HG02973 (cell line): ENCODE data around the gene PRKCE.
A peak's percentile ranks its signal among the peaks of the same experiment; 100 is the strongest.

Experiments
- ATAC-seq: cut with Tn5 transposase; IDR thresholded peaks from one replicate; pipeline ENCODE4 v1.9.1; 2021; ENCODE audit warnings: moderate library complexity; ENCODE audit not compliant: unreplicated experiment

PRKCE gene

DNA sequence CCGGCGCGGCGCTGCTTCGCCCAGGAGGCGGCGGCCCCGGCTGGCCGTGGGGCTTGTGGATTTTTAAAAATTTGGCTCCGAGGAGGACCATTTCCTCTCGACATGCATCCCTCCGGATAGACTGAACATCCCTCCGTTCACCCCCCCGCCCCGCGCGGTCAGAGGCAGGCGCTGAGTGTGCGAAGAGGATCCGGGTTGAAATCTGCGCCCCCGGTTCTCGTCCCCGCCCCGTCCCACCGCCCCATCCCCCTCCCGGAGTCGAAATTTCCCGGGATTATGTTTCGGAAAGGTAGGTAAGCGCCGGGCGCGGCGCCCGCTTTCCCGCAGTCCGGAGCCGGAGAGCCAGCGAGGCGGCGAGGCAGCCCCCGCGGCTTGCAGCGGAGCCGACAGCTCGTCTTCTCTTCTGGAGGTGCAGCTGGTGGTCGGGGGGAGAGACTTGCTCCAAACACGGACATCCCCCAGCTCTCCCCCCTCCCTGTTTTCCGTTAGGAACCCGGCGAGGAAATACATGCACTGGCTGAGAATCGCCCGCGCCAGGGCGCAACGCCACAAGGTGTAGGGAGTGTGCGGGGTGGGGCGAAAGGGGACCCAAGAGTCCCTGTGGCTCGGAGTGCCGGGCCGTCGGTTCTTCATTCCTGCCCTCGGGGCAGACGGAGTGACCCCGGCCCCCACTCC lies at the start of gene PRKCE:
PRKCE (plus strand) TSS at position 261 of the 675 bp plus-strand sequence.
- peak; percentile 5 for ATAC-seq

DNA sequence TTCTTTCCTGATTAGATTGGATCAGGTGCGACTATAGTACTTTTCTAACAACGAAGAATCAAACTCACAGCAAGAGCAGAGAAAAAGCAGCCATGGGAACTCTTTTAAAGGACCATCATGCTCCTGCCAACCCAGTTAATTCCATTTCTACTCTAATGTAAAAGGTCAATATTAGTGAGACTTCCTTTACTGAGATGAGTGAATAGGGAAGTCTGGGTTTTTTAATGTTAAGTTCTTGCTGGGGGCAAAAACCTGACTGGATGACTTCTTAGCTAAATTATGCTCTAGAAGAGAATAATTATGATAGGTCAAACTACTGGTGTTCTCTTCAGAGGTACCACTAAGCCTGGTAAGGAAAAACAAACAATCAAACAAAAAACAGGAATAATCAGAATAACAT lies 48.9 kb upstream of the PRKCE start:
- ATAC-seq: no peak

DNA sequence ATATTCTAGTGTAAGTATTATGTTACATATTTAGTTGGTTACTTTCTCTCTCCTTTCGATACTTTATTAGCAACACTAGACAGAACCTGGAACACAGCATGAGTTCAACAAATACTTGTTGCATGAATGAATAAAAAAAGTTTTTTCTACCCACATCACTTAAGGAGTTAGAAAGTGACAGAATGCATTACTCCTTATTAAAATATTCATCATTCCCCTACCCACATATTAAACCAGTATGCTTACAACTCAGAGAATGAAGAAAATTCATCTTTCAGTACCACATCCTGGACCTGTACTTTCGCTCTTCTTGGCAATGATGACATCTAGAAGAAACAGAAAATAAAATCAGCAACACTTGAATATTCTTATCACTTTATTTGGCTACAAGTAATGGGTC lies 46.4 kb upstream of the PRKCE start:
- no peak for ATAC-seq

- no peak for ATAC-seq
These were observed 44.7 kb upstream of the PRKCE start for GRCh38 chr2:45606796-45607195.

DNA sequence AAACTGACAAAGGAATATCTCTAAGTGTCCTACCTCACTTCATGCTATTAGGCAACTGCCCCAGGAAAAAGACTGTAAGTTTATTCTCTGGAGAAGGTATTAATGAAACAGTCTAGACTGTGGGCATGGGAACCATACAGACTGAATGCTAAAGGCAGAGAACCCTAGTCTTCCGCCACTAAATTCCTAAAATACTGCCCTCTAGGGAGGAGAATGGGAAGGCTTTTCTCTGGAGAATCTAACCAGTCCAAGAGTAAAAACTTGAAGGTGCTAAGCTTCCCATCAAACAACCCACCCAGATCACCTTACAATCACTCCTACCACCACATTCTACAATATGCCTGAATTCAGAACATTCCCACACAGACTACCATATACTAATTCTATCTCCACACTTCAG lies 43.8 kb upstream of the PRKCE start:
- ATAC-seq: no peak

DNA sequence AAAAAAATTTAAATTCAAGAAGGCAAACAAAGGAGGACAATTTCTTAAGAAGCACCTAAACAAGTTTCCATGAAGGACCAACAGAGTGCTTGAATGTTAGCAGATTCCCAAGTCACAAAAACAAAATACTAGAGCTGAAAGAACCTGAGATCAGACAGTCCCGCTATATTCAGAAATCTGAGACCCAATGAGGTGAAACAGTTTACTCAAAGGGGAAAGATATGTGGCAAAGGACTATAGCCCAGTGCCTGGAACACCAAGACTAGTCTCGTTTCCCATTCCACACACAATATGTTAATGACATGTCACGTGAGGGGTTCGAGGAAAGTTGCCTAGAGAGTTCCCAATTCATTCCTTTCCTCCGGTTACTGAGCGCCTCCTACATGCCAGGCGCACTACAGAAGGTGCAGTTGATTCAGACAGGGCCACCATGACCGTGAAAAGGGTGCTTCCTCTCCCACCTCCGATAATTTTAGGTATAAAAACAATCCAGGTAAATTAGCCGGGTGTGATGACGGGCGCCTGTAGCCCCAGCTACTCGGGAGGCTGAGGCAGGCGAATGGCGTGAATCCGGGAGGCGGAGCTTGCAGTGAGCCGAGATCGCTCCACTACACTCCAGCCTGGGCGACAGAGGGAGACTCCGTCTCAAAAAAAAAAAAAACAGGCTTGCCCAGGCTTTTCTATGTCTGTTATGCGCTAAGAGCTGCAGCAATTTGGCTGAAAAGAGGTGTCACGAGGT lies 41.0 kb upstream of the PRKCE start:
- peak; percentile 36 for ATAC-seq

- peak; percentile 93 for ATAC-seq
These were observed 40.2 kb upstream of the PRKCE start, which contains the start of gene SRBD1 for GRCh38 chr2:45611020-45611859. Gene SRBD1 (minus strand): TSS chr2:45611267. CDS start chr2:45605441, 5,826 bp downstream.

DNA sequence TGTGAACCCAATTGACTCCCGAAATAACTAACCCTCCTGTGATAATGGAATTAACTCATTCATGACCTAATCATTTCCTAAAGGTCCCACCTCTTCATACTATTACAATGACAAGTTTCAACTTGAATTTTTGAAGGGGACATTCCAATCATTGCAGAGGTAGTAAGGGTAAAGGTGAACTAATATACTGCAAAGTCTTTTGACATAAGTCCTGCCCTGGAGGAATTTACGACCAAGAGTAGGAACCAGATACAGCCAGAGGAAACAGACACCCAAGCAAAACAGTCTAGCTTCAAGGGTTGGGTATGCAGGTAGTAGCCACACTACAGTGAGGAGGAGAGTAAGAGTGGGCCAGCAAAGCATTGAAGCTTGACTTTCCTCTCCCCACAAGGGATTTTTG lies 39.2 kb upstream of the PRKCE start:
- no peak for ATAC-seq

DNA sequence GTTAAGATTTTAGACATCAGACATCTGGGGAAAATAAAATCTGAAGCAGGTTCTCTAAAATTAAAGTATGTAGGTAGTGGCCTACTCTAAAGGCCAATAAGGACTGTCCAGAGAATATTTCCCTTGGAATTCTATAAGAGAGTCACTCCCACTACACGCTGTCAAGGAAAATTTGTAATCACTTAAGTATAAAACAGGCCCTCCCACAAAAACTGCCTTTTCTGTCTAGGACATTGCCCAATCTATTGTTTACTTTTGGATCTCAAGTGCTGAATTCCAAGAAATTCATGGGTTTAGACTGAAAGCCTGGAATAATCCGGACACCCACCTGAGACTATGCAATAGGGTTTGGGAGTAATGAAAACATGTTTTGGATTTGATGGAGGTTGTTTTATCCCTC lies 38.7 kb upstream of the PRKCE start:
- no peak for ATAC-seq

- no peak for ATAC-seq
These were observed 37.1 kb upstream of the PRKCE start for GRCh38 chr2:45614330-45614729.

DNA sequence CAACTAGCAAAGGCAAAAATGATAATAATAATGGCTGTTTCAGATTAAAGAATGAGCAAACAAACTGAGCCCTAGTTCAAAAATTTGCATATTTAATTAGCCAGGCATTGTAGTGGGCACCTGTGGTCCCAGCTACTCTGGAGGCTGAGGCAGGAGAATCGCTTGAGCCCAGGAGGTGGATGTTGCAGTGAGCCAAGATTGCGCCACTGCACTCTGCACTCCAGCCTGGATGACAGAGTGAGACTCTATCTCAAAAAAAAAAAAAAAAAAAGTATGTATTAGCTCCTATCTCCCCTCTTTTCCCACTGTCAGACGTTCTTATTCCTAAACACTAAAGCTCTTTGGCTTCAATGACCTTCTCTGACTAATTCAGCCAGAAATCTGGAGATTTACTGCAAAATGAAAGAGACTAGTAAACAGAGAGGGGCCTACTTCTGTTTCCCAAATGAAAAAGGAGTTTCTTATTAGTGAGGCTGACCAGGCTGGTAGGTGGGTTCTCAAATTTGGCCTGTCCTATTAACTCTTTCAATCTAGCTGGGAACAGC lies 36.5 kb upstream of the PRKCE start:
- no peak for ATAC-seq

- ATAC-seq: no peak
These were observed 34.6 kb upstream of the PRKCE start for GRCh38 chr2:45616658-45617411.

- ATAC-seq: no peak
These were observed 34.0 kb upstream of the PRKCE start for GRCh38 chr2:45617496-45617895.

DNA sequence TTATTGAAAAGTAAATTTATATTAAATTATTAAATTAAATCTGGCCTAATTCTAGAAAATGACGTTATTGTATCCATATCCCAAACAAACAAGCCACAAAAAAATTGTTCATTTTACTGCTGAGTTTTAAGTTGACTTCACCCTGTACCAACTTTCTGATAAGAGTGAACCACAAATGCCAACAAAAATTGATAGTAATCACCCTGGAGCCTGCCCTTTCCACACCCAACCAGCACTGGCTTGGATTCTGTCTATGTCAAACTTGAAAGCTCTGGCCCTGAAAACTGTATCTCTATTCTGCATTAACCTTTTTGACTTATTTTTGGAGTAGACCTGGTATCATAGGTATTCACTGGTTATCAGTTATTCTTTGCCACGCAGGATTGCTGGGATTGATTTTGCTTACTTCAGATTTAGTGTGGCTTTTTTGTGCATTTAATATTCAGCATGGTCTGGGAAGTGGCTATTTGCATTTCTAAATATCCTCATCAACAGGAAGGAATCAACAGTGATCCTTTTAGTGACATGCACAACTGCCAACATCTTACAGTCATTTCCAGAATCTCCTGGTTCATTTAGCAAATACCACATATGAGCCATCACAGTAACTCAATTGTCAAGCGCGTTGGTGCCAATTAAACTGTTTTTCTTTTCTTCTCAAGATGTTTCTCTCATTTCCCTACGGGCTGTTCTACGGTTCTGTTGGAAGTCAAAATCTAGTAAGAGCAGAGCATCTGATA lies 29.0 kb upstream of the PRKCE start:
- ATAC-seq: no peak

GRCh38 chr2:45623098-45623497 lies 28.4 kb upstream of the PRKCE start:
- ATAC-seq: no peak

DNA sequence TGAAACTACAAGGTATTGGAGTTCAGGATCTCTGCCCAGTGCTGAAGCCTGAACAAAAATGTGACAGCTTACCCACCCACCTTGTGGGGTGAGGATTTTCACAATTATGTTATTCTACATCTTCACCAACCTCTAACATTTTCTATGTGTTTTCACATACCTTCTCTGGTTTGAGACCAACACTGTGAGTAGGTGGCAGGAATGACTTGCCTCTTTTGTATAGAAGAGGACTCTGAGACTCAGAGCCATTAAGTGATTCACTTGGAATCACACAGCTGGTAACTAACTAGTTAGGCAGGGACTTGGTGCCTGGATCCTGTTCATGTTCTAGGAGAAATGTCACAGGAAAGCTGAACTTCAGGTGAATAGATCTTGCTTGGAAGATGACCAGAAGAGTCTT lies 25.7 kb upstream of the PRKCE start:
- ATAC-seq: no peak

GRCh38 chr2:45626387-45627221 lies 24.9 kb upstream of the PRKCE start:
- no peak for ATAC-seq

DNA sequence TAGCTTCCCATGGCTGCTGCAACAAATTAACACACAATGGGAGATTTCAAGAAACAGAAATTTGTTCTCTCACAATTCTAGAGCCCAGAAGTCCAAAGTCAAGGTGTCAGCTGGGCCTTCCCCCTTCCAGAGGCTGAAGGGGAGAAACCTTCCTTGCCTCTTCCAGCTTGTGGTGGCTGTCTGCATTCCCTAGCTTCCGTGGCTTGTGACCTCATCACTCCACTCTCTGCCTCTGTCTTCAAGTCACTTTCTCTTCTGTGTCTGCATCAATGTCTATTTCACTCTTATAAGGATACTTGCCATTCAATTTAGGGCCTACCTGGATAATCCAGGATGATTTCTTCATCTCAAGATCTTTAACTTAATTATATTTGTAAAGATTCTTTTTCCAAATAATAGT lies 23.6 kb upstream of the PRKCE start:
- no peak for ATAC-seq

DNA sequence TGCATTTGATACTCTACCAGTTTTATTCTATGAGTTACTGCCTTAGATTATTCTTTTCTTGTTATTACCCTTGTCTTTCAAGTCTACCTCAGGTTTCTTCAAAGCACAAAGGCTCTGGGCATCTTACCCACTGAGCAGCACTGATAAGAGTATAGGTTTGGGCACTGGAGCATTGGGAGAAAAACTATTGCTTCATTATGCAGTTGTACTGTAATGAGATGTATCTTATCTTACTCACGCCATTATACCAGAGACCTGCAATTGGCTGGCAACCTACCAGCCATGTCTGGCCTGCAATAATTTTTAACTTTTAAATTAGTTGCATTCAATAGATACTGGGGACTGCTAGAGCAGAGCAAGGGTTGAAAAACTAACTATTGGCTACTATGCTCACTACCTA lies 21.5 kb upstream of the PRKCE start:
- ATAC-seq: no peak
